Ovary (tissue), 9 donors: Measurements from ENCODE around the gene MACO1. TPM values are rescaled to one million over a fixed set of nuclear protein-coding genes. Genes with fewer than 3 reads are reported as not detected.

Source experiments
- DNase-seq, 5 donors: peaks; one replicate each; pipeline ENCODE4 v3.0.0-alpha.2; 2019 to 2020
- H3K27ac ChIP-seq, 2 donors: fragments of 200-600 bp; one replicate each; pipeline versions ENCODE4 v1.5.1 to v1.8.0; 2019 to 2022
- H3K27me3 ChIP-seq: fragments of 200-600 bp; one replicate; pipeline ENCODE4 v1.8.0; 2022
- H3K36me3 ChIP-seq: fragments of 200-600 bp; sonication (generic); one replicate; pipeline ENCODE4 v1.5.1; 2019
- H3K4me1 ChIP-seq: one replicate; pipeline ENCODE4 v1.8.1; 2013; ENCODE audit warnings: mild to moderate bottlenecking, moderate library complexity; ENCODE audit not compliant: insufficient read depth
- H3K4me3 ChIP-seq: fragments of 200-600 bp; sonication (generic); one replicate; pipeline ENCODE4 v1.5.1; 2017
- H3K9me3 ChIP-seq, 2 donors: fragments of 200-600 bp in 1 of 2; sonication (generic) in 1 of 2; one replicate each; pipeline versions ENCODE4 v1.5.1 to v1.8.1; 2013 to 2019; ENCODE audit warnings: mild to moderate bottlenecking in 1 of 2, moderate library complexity in 1 of 2
- EP300 ChIP-seq: sonication (generic); formaldehyde crosslinking; IDR thresholded peaks from one replicate; pipeline ENCODE4 v1.6.1; 2017; ENCODE audit warnings: antibody characterized with exemption
- POLR2A ChIP-seq: fragments of 450-650 bp; IDR thresholded peaks from one replicate; pipeline ENCODE4 v1.6.1; 2017; ENCODE audit warnings: antibody characterized with exemption, mild to moderate bottlenecking, moderate library complexity
- WGBS, 3 donors: extraction: QIAGEN DNeasy Blood & Tissue Kit in 1 of 3; methylation state at CpG; one replicate each; pipeline versions ENCODE4 v1.1.5 to v1.1.7; 2013 to 2017; 5-methylcytosine and 5-hydroxymethylcytosine counted together
- intact Hi-C, 4 donors: fragments of 100-400 bp; cut with DNase I; formaldehyde crosslinking; loops; one replicate each; pipeline versions ENCODE4 v1.11.0 to v1.15.1; 2022 to 2023
- polyA plus RNA-seq, 2 donors: library from polyadenylated mRNA; stranded (reverse); fragments of 200-250 nt in 1 of 2; fragments of 350-450 nt in 1 of 2; fragmentation: Illumina TruSeq in 1 of 2; extraction: RNeasy Lipid Tissue Mini Kit (QIAGEN cat#74804) in 1 of 2; gene quantifications; one replicate each; pipeline ENCODE4 v1.2.3, GENCODE V29; 2013 to 2014
- total RNA-seq, 7 donors: library from RNA; depleted of rRNA in 2 of 7; stranded (reverse); fragments of >200 nt in 2 of 7; fragmentation: NEBNext Ultra II Directional in 3 of 7; extraction: Animal tissue kit (Norgen Biotek cat#: 25700) in 3 of 7; gene quantifications; one replicate each; pipeline versions ENCODE4 v1.1.0 to v1.2.4, GENCODE V29; 2016 to 2023
- TF ChIP-seq, protein P1 (sequence below), 3 donors: fragments of 450-650 bp in 2 of 3; fragments of 200-600 bp in 1 of 3; IDR thresholded peaks; one replicate each; pipeline versions ENCODE4 v1.5.1 to v1.8.0; 2016 to 2022; ENCODE audit warnings: antibody characterized with exemption in 3 of 3, mild to moderate bottlenecking in 1 of 3
- donor health status: DM: no; HTN: no; CAD: no; lungs with moderate emphysema.
- donor health status: DM: no; HTN: no; CAD: no.
- donor health status: Bipolar disorder and iron deficiency.
- donor health status: DM: yes; HTN: yes; CAD: no.
- donor health status: DM: no; HTN: no; CAD: no.
- donor health status: DM: yes; HTN: yes; CAD: no.

The MACO1 gene
- total and polyA plus RNA-seq, 9 donors: 14.1 to 30.4 (median 23.4) TPM

GRCh38 chr1:25519624-25520023, 88.9 kb downstream of the MACO1 start:
- Histone ChIP-seq H3K36me3 (no peaks in the 10 kb centered on the region), H3K4me1 (no peaks in the 10 kb centered on the region), H3K27ac (no peak overlapping the region), H3K27me3 (no peaks in the 10 kb centered on the region), H3K9me3 (no peaks in the 10 kb centered on the region), H3K4me3 (no peak overlapping the region)
- no peak for TF ChIP-seq POLR2A
- no peak for TF ChIP-seq EP300
- TF ChIP-seq, protein P1, sequence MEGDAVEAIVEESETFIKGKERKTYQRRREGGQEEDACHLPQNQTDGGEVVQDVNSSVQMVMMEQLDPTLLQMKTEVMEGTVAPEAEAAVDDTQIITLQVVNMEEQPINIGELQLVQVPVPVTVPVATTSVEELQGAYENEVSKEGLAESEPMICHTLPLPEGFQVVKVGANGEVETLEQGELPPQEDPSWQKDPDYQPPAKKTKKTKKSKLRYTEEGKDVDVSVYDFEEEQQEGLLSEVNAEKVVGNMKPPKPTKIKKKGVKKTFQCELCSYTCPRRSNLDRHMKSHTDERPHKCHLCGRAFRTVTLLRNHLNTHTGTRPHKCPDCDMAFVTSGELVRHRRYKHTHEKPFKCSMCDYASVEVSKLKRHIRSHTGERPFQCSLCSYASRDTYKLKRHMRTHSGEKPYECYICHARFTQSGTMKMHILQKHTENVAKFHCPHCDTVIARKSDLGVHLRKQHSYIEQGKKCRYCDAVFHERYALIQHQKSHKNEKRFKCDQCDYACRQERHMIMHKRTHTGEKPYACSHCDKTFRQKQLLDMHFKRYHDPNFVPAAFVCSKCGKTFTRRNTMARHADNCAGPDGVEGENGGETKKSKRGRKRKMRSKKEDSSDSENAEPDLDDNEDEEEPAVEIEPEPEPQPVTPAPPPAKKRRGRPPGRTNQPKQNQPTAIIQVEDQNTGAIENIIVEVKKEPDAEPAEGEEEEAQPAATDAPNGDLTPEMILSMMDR (IDR thresholded peaks at IDR 0.05): no peak
- WGBS, 3 donors: 86 to 91% (median 90%) methylated on average over 5 of the region's 5 CpGs
- no peak for DNase-seq
- intact Hi-C loops: loop anchor here (5.0 to 10.0 kb wide), 3 partner anchors 112 to 117 kb away; no protein-coding TSS in a partner anchor

- TF ChIP-seq, protein P1 (IDR thresholded peaks at IDR 0.05): peak; percentile 59 to 87 (median 81)
- TF ChIP-seq POLR2A (no peak), EP300 (no peak)
- peak; percentile 58 to 83 (median 80) for DNase-seq
- no peaks in the 10 kb centered on the region for H3K36me3 ChIP-seq
- H3K4me1 ChIP-seq: no peaks in the 10 kb centered on the region
- peak overlapping the region in 1 of 2 donors; percentile 46 for H3K27ac ChIP-seq
- intact Hi-C loops: loop anchor here (5.0 to 10.0 kb wide), 3 partner anchors 113 to 118 kb away; no protein-coding TSS in a partner anchor
- WGBS, 3 donors: 9 to 12% (median 10%) methylated on average over 4 of the region's 4 CpGs
- H3K9me3 ChIP-seq: no peaks in the 10 kb centered on the region
- no peaks in the 10 kb centered on the region for H3K27me3 ChIP-seq
- H3K4me3 ChIP-seq: no peak overlapping the region
These were observed 89.9 kb downstream of the MACO1 start for GRCh38 chr1:25520446-25521061.

- Histone ChIP-seq H3K4me3 (no peak overlapping the region), H3K27ac (no peak overlapping the region), H3K9me3 (no peaks in the 10 kb centered on the region), H3K4me1 (no peaks in the 10 kb centered on the region), H3K27me3 (no peaks in the 10 kb centered on the region), H3K36me3 (no peaks in the 10 kb centered on the region)
- DNase-seq: no peak
- WGBS, 3 donors: 77 to 82% (median 81%) methylated on average over 5 of the region's 5 CpGs
- TF ChIP-seq, protein P1 (IDR thresholded peaks at IDR 0.05): no peak
- TF ChIP-seq POLR2A (no peak), EP300 (no peak)
- intact Hi-C loops: loop anchor here (5.0 to 10.0 kb wide), 3 partner anchors 115 to 120 kb away; no protein-coding TSS in a partner anchor
These were observed 91.4 kb downstream of the MACO1 start for GRCh38 chr1:25522031-25522655.

DNA sequence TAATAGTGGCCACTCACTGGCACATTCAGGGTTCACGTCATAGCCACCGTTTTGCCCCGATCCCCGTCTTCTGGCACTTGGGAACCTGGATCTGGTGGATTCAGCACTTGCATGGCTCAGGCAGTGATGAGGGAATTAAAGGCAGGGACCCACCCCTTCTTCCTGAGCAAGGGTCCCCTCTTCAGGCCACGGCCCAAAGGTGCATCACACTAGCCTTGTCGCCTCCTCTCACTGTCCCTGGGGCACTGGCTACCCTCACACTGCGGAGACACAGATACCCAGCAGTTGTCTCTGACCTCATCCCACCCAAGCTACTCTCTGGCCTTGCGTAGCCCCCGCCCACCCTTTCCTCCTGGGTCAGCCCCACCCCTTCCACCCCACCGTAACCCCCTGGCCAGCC, 92.8 kb downstream of the MACO1 start:
- intact Hi-C loops: loop anchor here (5.0 to 10.0 kb wide), 3 partner anchors 116 to 121 kb away; no protein-coding TSS in a partner anchor
- no peak for DNase-seq
- Histone ChIP-seq H3K9me3 (no peaks in the 10 kb centered on the region), H3K4me1 (no peaks in the 10 kb centered on the region), H3K27me3 (no peaks in the 10 kb centered on the region), H3K27ac (no peak overlapping the region), H3K36me3 (no peaks in the 10 kb centered on the region), H3K4me3 (no peak overlapping the region)
- WGBS, 3 donors: 57 to 68% (median 59%) methylated on average over 10 of the region's 10 CpGs
- TF ChIP-seq EP300 (no peak), POLR2A (no peak)
- TF ChIP-seq, protein P1 (IDR thresholded peaks at IDR 0.05): no peak
